ENCODE results near the gene CTNND1.
"Not testable (repeated sequence)": the region's sequence is repeated elsewhere in the genome, so short reads cannot be mapped to it uniquely, and the experiment has no call there.

CTNND1 gene

GRCh38 chr11:57761301-57762234, at the start of gene CTNND1:
Gene CTNND1, plus strand, starts transcription at chr11:57761802. Its CDS starts 29,677 bp downstream, at chr11:57791479.
- H3K4me3 Mint-ChIP-seq: peak within 1 kb of the TSS; percentile 80
- H3K27ac Mint-ChIP-seq: peak within 1 kb of the TSS; percentile 5
- no peaks in the 10 kb centered on the region for H3K27me3 Mint-ChIP-seq

GRCh38 chr11:57712256-57713150, 49.1 kb upstream of the CTNND1 start, which contains the start of gene TMX2:
Gene TMX2, plus strand, starts transcription at chr11:57712593. Its CDS starts 26 bp downstream, at chr11:57712619.
- Mint-ChIP-seq H3K9me3 (no peaks in the 10 kb centered on the region), H3K4me1 (ENCODE audit: low read depth) (peaks cover 54% of the 10 kb centered on the region), H3K36me3 (ENCODE audit: low read depth) (peaks cover 10% of the 10 kb centered on the region), H3K27ac (peak within 1 kb of the TSS; percentile 98), H3K27me3 (no peaks in the 10 kb centered on the region), H3K4me3 (peak within 1 kb of the TSS; percentile 98)

More at GRCh38 chr11:57761301-57762234, at the start of gene CTNND1:
- Mint-ChIP-seq H3K4me1 (ENCODE audit: low read depth) (peaks cover 37% of the 10 kb centered on the region), H3K36me3 (ENCODE audit: low read depth) (no peaks in the 10 kb centered on the region), H3K9me3 (no peaks in the 10 kb centered on the region)

- peaks cover 48% of the 10 kb centered on the region for H3K4me1 Mint-ChIP-seq (ENCODE audit: low read depth)
- H3K4me3 Mint-ChIP-seq: peak overlapping the region; percentile 98
- H3K36me3 Mint-ChIP-seq (ENCODE audit: low read depth): peaks cover 19% of the 10 kb centered on the region
- H3K27me3 Mint-ChIP-seq: no peaks in the 10 kb centered on the region
- H3K27ac Mint-ChIP-seq: peak overlapping the region; percentile 47
- no peaks in the 10 kb centered on the region for H3K9me3 Mint-ChIP-seq
These were observed 47.8 kb upstream of the CTNND1 start for GRCh38 chr11:57713835-57714234.

- H3K9me3 Mint-ChIP-seq, H3K4me3 Mint-ChIP-seq, H3K27ac Mint-ChIP-seq, H3K27me3 Mint-ChIP-seq: not testable (repeated sequence)
- peaks cover 25% of the 10 kb centered on the region for H3K4me1 Mint-ChIP-seq (ENCODE audit: low read depth)
- peaks cover 28% of the 10 kb centered on the region for H3K36me3 Mint-ChIP-seq (ENCODE audit: low read depth)
These were observed 44.9 kb upstream of the CTNND1 start for GRCh38 chr11:57716726-57717125.

- no peak overlapping the region for H3K27ac Mint-ChIP-seq
- H3K4me3 Mint-ChIP-seq: no peak overlapping the region
- H3K4me1 Mint-ChIP-seq (ENCODE audit: low read depth): peaks cover 20% of the 10 kb centered on the region
- peaks cover 26% of the 10 kb centered on the region for H3K36me3 Mint-ChIP-seq (ENCODE audit: low read depth)
- H3K9me3 Mint-ChIP-seq: no peaks in the 10 kb centered on the region
- H3K27me3 Mint-ChIP-seq: no peaks in the 10 kb centered on the region
These were observed 34.4 kb upstream of the CTNND1 start for GRCh38 chr11:57727185-57727584.

- H3K36me3 Mint-ChIP-seq (ENCODE audit: low read depth): peaks cover 27% of the 10 kb centered on the region
- H3K4me3 Mint-ChIP-seq: no peak overlapping the region
- no peaks in the 10 kb centered on the region for H3K27me3 Mint-ChIP-seq
- no peaks in the 10 kb centered on the region for H3K9me3 Mint-ChIP-seq
- H3K27ac Mint-ChIP-seq: peak overlapping the region; percentile 41
- peaks cover 20% of the 10 kb centered on the region for H3K4me1 Mint-ChIP-seq (ENCODE audit: low read depth)
These were observed 32.8 kb upstream of the CTNND1 start for GRCh38 chr11:57728829-57729228.

GRCh38 chr11:57729479-57729878, 32.1 kb upstream of the CTNND1 start:
- Mint-ChIP-seq H3K9me3 (no peaks in the 10 kb centered on the region), H3K27ac (no peak overlapping the region), H3K4me3 (no peak overlapping the region), H3K36me3 (ENCODE audit: low read depth) (peaks cover 27% of the 10 kb centered on the region), H3K27me3 (no peaks in the 10 kb centered on the region), H3K4me1 (ENCODE audit: low read depth) (peaks cover 20% of the 10 kb centered on the region)

- no peak overlapping the region for H3K27ac Mint-ChIP-seq
These were observed 28.9 kb upstream of the CTNND1 start for GRCh38 chr11:57732661-57733060.

GRCh38 chr11:57735619-57736298, 25.8 kb upstream of the CTNND1 start:
- Mint-ChIP-seq H3K27ac (peak overlapping the region; percentile 62), H3K4me1 (ENCODE audit: low read depth) (peaks cover 9% of the 10 kb centered on the region)

More at GRCh38 chr11:57732661-57733060, 28.9 kb upstream of the CTNND1 start:
- Mint-ChIP-seq H3K36me3 (ENCODE audit: low read depth) (peaks cover 34% of the 10 kb centered on the region), H3K4me1 (ENCODE audit: low read depth) (peaks cover 18% of the 10 kb centered on the region), H3K9me3 (no peaks in the 10 kb centered on the region), H3K4me3 (no peak overlapping the region), H3K27me3 (no peaks in the 10 kb centered on the region)

GRCh38 chr11:57741132-57742086, 20.2 kb upstream of the CTNND1 start, which contains the start of gene SELENOH:
Gene SELENOH, plus strand, starts transcription at chr11:57741491. Its CDS starts 105 bp downstream, at chr11:57741596.
- Mint-ChIP-seq H3K9me3 (no peaks in the 10 kb centered on the region), H3K4me1 (ENCODE audit: low read depth) (peaks cover 47% of the 10 kb centered on the region), H3K27me3 (no peaks in the 10 kb centered on the region), H3K36me3 (ENCODE audit: low read depth) (peaks cover 58% of the 10 kb centered on the region), H3K27ac (peak within 1 kb of the TSS; percentile 99), H3K4me3 (peak within 1 kb of the TSS; percentile 97)

More at GRCh38 chr11:57735619-57736298, 25.8 kb upstream of the CTNND1 start:
- peaks cover 36% of the 10 kb centered on the region for H3K36me3 Mint-ChIP-seq (ENCODE audit: low read depth)
- H3K9me3 Mint-ChIP-seq: no peaks in the 10 kb centered on the region
- H3K4me3 Mint-ChIP-seq: no peak overlapping the region
- no peaks in the 10 kb centered on the region for H3K27me3 Mint-ChIP-seq

- peaks cover 58% of the 10 kb centered on the region for H3K36me3 Mint-ChIP-seq (ENCODE audit: low read depth)
- H3K4me1 Mint-ChIP-seq (ENCODE audit: low read depth): peaks cover 54% of the 10 kb centered on the region
- H3K27ac Mint-ChIP-seq: peak overlapping the region; percentile 99
- no peaks in the 10 kb centered on the region for H3K9me3 Mint-ChIP-seq
- peak overlapping the region; percentile 97 for H3K4me3 Mint-ChIP-seq
- no peaks in the 10 kb centered on the region for H3K27me3 Mint-ChIP-seq
These were observed 19.5 kb upstream of the CTNND1 start for GRCh38 chr11:57742087-57742452.

- peak overlapping the region; percentile 79 for H3K27ac Mint-ChIP-seq
- peak overlapping the region; percentile 51 for H3K4me3 Mint-ChIP-seq
- peaks cover 41% of the 10 kb centered on the region for H3K36me3 Mint-ChIP-seq (ENCODE audit: low read depth)
- no peaks in the 10 kb centered on the region for H3K9me3 Mint-ChIP-seq
- H3K4me1 Mint-ChIP-seq (ENCODE audit: low read depth): peaks cover 62% of the 10 kb centered on the region
- no peaks in the 10 kb centered on the region for H3K27me3 Mint-ChIP-seq
These were observed 17.2 kb upstream of the CTNND1 start for GRCh38 chr11:57744357-57744756.

- Mint-ChIP-seq H3K9me3 (no peaks in the 10 kb centered on the region), H3K4me3 (no peak overlapping the region), H3K27me3 (no peaks in the 10 kb centered on the region), H3K36me3 (ENCODE audit: low read depth) (peaks cover 36% of the 10 kb centered on the region), H3K27ac (peak overlapping the region; percentile 46), H3K4me1 (ENCODE audit: low read depth) (peaks cover 62% of the 10 kb centered on the region)
These were observed 16.4 kb upstream of the CTNND1 start for GRCh38 chr11:57745206-57745605.
